PC-3 (cell line): ENCODE results near the gene PRM1. TPM values are rescaled to one million over a fixed set of nuclear protein-coding genes. Genes with fewer than 3 reads are reported as not detected.
"Not testable (repeated sequence)": the region's sequence is repeated elsewhere in the genome, so short reads cannot be mapped to it uniquely, and the experiment has no call there.

Experiments used
- ATAC-seq: fragments of 200-7000 bp; cut with Tn5 transposase; 2 replicates; pipeline ENCODE4 v1.9.1; 2020; ENCODE audit warnings: mild to moderate bottlenecking, moderate library complexity
- BruUV-seq: library from RNA; stranded (reverse); fragments of 400-500 nt; replicated peaks from 2 replicates; lab custom pipeline; 2021; lab: Mats Ljungman, UMichigan
- CTCF ChIA-PET: fragments of 300-600 bp; sonication (Branson Sonifier 250); formaldehyde crosslinking; loops from one replicate; lab custom pipeline; 2022; ENCODE audit warnings: antibody characterized with exemption; lab: Charles Lee
- POLR2A ChIA-PET: fragments of 300-600 bp; sonication (Branson Sonifier 250); formaldehyde crosslinking; loops from one replicate; lab custom pipeline; 2022; ENCODE audit warnings: antibody characterized with exemption; ENCODE audit not compliant: unreplicated experiment; lab: Charles Lee
- DNase-seq: peaks from one replicate; pipeline ENCODE4 v3.0.0-alpha.2; 2015
- H2AFZ ChIP-seq: fragments of 300-600 bp; sonication (generic); 2 replicates; pipeline ENCODE4 v1.6.0; 2016; ENCODE audit warnings: antibody characterized with exemption, low read length
- H3F3A ChIP-seq: fragments of 300-600 bp; sonication (generic); one replicate; pipeline ENCODE4 v1.6.0; 2017; ENCODE audit warnings: antibody characterized with exemption, low read length, control low read depth, mild to moderate bottlenecking; ENCODE audit not compliant: unreplicated experiment
- H3K27ac ChIP-seq: fragments of 300-600 bp; sonication (generic); 2 replicates; pipeline ENCODE4 v1.5.1; 2016; ENCODE audit warnings: mild to moderate bottlenecking, low read length
- H3K27me3 ChIP-seq: fragments of 300-600 bp; sonication (generic); 2 replicates; pipeline ENCODE4 v1.6.1; 2016; ENCODE audit warnings: low read length, mixed read lengths
- H3K36me3 ChIP-seq: fragments of 300-600 bp; sonication (generic); 2 replicates; pipeline ENCODE4 v1.6.1; 2016; ENCODE audit warnings: low read depth, mixed run types, low read length, mixed read lengths
- H3K4me1 ChIP-seq: fragments of 300-600 bp; sonication (generic); 2 replicates; pipeline ENCODE4 v1.5.1; 2016; ENCODE audit warnings: low read length; ENCODE audit not compliant: insufficient read depth
- H3K4me2 ChIP-seq: fragments of 300-600 bp; sonication (generic); 2 replicates; pipeline ENCODE4 v1.6.0; 2016; ENCODE audit warnings: low read length
- H3K4me3 ChIP-seq: fragments of 300-600 bp; sonication (generic); 2 replicates; pipeline ENCODE4 v1.5.1; 2016; ENCODE audit warnings: mild to moderate bottlenecking, low read length, mixed read lengths
- H3K79me2 ChIP-seq: fragments of 300-600 bp; sonication (generic); 2 replicates; pipeline ENCODE4 v1.6.1; 2017; ENCODE audit warnings: low read length, mixed read lengths
- H3K9ac ChIP-seq: fragments of 300-600 bp; sonication (generic); 2 replicates; pipeline ENCODE4 v1.6.0; 2016; ENCODE audit warnings: mild to moderate bottlenecking, low read length
- H3K9me2 ChIP-seq: fragments of 300-600 bp; sonication (generic); replicated peaks from 2 replicates; pipeline ENCODE4 v1.6.1; 2016; ENCODE audit warnings: mixed run types, low read length, mixed read lengths
- H3K9me3 ChIP-seq: fragments of 300-600 bp; sonication (generic); 2 replicates; pipeline ENCODE4 v1.6.1; 2016; ENCODE audit warnings: low read length, mixed read lengths
- H4K20me1 ChIP-seq: fragments of 300-600 bp; sonication (generic); 2 replicates; pipeline ENCODE4 v1.6.1; 2016; ENCODE audit warnings: low read length, mixed read lengths
- CTCF ChIP-seq: fragments of 300-600 bp; sonication (generic); conservative IDR thresholded peaks from 2 replicates; pipeline ENCODE4 v1.5.1; 2017; ENCODE audit warnings: antibody characterized with exemption, low read depth, mild to moderate bottlenecking, low read length
- EZH2 ChIP-seq: fragments of 300-600 bp; sonication (generic); IDR thresholded peaks from one replicate; pipeline ENCODE4 v1.6.1; 2017; ENCODE audit warnings: antibody characterized with exemption, mild to moderate bottlenecking, low read length; ENCODE audit not compliant: unreplicated experiment
- EZH2phosphoT487 ChIP-seq: fragments of 300-600 bp; sonication (generic); IDR thresholded peaks from 2 replicates; pipeline ENCODE4 v1.6.1; 2018; ENCODE audit warnings: mild to moderate bottlenecking, antibody characterized with exemption, low read length, borderline replicate concordance
- intact Hi-C: fragments of 100-400 bp; cut with micrococcal nuclease; formaldehyde crosslinking; loops from 2 replicates; pipeline ENCODE4 v1.9.0; 2023
- total RNA-seq: library from RNA; depleted of rRNA; stranded (reverse); fragments of >200 nt; gene quantifications from 2 replicates; pipeline ENCODE4 v1.2.3, GENCODE V29; 2014

Gene PRM1
- total RNA-seq, 1 experiment from 2014 or later, result not detected

GRCh38 chr16:11290102-11290893, 9.2 kb upstream of the PRM1 start:
- H3K9me3 ChIP-seq, result no peaks in the 10 kb centered on the region
- TF ChIP-seq CTCF, result no peak
- no peak for TF ChIP-seq EZH2phosphoT487
- TF ChIP-seq EZH2, result no peak
- ChIA-PET CTCF (no interaction called here), POLR2A (no interaction called here)
- H3K79me2 ChIP-seq, result no peaks in the 10 kb centered on the region
- H3K36me3 ChIP-seq, result no peaks in the 10 kb centered on the region
- BruUV-seq, result no TSS peak
- H3K27me3 ChIP-seq, result no peaks in the 10 kb centered on the region
- H3K9me2 ChIP-seq, result no peaks in the 10 kb centered on the region
- H2AFZ ChIP-seq, result no peak overlapping the region
- H3K4me1 ChIP-seq, result no peaks in the 10 kb centered on the region
- no peaks in the 10 kb centered on the region for H3F3A ChIP-seq
- no peak overlapping the region for H3K4me3 ChIP-seq
- intact Hi-C loops, result no loop called here
- H3K9ac ChIP-seq, result no peak overlapping the region
- DNase-seq (no peak), ATAC-seq (no peak)
- H3K4me2 ChIP-seq, result no peak overlapping the region
- no peak overlapping the region for H3K27ac ChIP-seq
- no peaks in the 10 kb centered on the region for H4K20me1 ChIP-seq

- H4K20me1 ChIP-seq, H3K4me2 ChIP-seq, intact Hi-C loops, H3K27ac ChIP-seq, H3K9me2 ChIP-seq, H3K36me3 ChIP-seq, BruUV-seq, H3K9me3 ChIP-seq, H3K4me1 ChIP-seq, DNase-seq, H3K4me3 ChIP-seq, H3K27me3 ChIP-seq, H2AFZ ChIP-seq, CTCF ChIA-PET, ATAC-seq, POLR2A ChIA-PET, H3K9ac ChIP-seq, H3F3A ChIP-seq, H3K79me2 ChIP-seq: not testable (repeated sequence)
Observed at GRCh38 chr16:11289696-11290095, 8.6 kb upstream of the PRM1 start.

GRCh38 chr16:11289202-11289601, 8.1 kb upstream of the PRM1 start:
- no peak overlapping the region for H3K4me2 ChIP-seq
- no peak overlapping the region for H3K4me3 ChIP-seq
- no peaks in the 10 kb centered on the region for H3K4me1 ChIP-seq
- no peaks in the 10 kb centered on the region for H4K20me1 ChIP-seq
- ChIA-PET POLR2A (no interaction called here), CTCF (no interaction called here)
- TF ChIP-seq EZH2, result no peak
- no peak for TF ChIP-seq EZH2phosphoT487
- TF ChIP-seq CTCF, result no peak
- H3K27ac ChIP-seq, result no peak overlapping the region
- ATAC-seq (no peak), DNase-seq (no peak)
- no peaks in the 10 kb centered on the region for H3F3A ChIP-seq
- H3K79me2 ChIP-seq, result no peaks in the 10 kb centered on the region
- intact Hi-C loops, result no loop called here
- no peak overlapping the region for H3K9ac ChIP-seq
- no peaks in the 10 kb centered on the region for H3K9me2 ChIP-seq
- BruUV-seq, result no TSS peak
- H2AFZ ChIP-seq, result no peak overlapping the region
- no peaks in the 10 kb centered on the region for H3K9me3 ChIP-seq
- no peaks in the 10 kb centered on the region for H3K36me3 ChIP-seq
- no peaks in the 10 kb centered on the region for H3K27me3 ChIP-seq
